NCI-H2081 (cell line): ENCODE data around the gene TDRD7.

Source experiments
- DNase-seq, 2 experiments: peaks; one replicate each; lab custom pipeline; 2025; lab: John Stamatoyannopoulos, UW

The TDRD7 gene

DNA sequence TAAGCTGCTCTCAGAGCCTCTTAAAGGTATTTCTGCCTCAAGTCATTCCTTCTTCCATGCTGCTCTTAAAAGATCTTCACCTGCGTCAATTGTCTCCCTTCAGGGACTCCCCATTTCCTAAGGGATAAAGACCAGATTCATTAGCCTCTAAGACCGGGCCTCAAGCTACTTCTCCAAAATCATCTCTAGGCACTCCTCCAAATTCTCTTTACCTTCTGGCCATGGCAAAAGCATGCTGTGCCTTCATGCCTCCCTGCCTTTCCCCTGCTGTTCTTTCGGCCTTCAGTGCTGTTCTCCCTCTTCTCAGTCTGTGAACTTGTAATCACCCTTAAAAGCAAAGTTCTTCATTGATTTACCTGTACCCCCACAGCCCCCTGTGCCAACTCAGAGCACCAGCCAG is 93.9 kb downstream of the TDRD7 start:
- no peak for DNase-seq

DNA sequence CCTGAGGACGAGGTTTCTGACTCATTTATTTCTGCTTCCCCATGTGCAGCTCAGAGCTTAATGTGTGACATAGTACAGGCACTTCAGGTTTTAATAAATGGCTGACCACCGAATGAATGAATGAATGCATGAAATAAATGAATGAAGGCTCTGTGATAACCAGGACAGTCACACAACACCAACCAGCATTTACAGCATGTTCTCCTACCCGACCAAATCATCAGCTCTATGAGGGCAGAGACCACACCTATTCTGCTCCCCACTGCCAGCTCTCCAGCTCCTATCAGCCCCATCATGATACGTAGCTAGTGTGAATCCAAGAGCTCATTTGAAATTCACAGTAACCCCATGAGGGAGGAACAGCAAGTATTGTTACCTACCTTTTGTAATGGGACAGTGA is 94.4 kb downstream of the TDRD7 start:
- DNase-seq = no peak

DNA sequence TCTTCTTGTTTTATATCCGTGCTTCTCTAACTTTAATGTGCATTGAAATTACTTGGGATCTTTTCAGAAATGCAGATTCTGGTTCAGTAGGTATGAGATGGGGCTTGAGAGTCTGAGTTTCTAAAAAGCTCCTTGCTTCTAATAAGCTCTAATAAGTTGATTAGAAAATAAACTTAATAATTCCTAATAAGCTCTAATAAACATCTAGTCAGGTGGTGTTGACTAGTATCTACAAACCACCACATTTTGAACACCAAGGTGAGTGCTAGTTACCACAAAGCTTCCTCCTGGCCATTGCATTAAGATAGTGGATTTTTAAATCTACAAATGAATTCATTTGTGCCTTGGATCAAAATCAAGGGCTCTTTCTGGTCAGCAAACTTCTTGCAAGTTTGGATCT is 94.9 kb downstream of the TDRD7 start:
- no peak for DNase-seq

- DNase-seq = no peak
Measured at GRCh38 chr9:97507428-97507984, 95.6 kb downstream of the TDRD7 start.

GRCh38 chr9:97508852-97509251 is 97.0 kb downstream of the TDRD7 start:
- DNase-seq = no peak

- DNase-seq = no peak
Measured at GRCh38 chr9:97510797-97511654, 99.1 kb downstream of the TDRD7 start.

DNA sequence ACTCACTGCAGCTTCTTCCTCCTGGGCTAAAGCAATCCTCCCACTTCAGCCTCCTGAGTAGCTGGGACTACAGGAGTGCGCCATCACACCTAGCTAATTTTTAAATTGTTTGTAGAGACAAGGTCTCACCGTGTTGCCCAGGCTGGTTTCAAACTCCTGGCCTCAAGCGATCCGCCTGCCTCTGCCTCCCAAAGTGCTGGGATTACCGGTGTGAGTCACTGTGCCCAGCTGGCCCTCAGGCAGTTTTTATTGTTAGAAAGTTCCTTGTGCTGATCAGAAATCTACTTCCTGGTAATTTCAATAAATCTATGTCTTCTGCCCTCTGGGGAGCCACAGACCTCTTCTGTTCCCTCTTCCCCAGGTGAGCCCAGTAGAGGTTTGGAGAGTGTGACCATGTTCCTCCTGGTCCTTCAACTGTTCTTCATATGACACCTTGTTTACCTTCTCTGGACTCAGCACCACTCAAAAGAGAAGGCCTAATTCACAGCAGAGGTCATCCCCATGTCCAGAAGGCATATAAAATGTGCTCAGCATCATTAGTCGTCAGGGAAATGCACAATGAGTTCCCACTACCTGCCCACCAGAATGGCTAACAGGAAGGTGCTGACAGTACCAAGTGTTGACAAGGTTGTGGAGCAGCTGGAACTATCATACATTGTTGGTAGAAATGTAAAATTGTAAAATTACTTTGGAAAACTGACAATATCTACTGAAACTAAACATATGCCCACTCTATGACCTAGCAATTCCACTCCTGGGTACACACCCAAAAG is 99.9 kb downstream of the TDRD7 start:
- no peak for DNase-seq

- no peak for DNase-seq
Measured at GRCh38 chr9:97512966-97513560, 101.2 kb downstream of the TDRD7 start.

DNA sequence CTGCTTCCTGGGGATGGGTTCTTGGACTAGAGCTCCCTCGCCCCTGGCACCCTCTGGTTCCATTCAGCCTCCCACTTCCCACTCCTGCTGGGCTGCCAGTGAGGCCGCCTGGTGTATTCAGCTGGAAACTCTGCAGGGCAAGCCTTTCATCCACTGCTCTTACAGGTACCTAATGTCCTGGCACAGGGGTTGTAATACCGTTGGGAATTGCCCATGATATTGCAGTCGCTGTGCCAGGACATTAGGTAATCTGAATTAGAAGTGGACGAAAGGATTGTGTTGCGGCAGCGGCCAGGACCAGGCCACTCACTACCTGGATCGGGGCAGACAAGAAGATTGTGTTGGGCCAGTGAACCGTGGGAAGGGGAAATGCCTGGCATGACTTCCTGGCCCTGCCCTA is 102.6 kb downstream of the TDRD7 start:
- DNase-seq = no peak

DNA sequence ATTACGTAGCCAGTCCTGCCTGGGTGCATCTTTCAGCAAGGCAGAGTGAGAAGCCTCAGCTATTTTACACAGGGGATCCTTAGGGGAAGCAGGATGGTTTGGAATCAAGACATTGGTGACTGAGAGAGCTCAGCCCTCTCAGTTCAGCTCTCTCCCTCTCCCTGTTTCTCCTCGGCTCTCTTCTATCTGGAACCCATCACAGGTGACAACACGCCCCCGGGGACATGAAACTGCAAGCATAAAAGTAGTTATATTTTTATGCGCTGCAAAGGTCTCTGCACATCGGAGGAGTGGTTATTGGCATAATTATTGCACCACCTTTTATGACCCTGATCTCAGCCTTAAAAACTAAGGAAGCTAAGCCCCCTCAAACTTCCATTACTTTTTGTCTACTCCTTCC is 103.8 kb downstream of the TDRD7 start:
- no peak for DNase-seq

- DNase-seq = no peak
Measured at GRCh38 chr9:97516111-97516510, 104.2 kb downstream of the TDRD7 start.

DNA sequence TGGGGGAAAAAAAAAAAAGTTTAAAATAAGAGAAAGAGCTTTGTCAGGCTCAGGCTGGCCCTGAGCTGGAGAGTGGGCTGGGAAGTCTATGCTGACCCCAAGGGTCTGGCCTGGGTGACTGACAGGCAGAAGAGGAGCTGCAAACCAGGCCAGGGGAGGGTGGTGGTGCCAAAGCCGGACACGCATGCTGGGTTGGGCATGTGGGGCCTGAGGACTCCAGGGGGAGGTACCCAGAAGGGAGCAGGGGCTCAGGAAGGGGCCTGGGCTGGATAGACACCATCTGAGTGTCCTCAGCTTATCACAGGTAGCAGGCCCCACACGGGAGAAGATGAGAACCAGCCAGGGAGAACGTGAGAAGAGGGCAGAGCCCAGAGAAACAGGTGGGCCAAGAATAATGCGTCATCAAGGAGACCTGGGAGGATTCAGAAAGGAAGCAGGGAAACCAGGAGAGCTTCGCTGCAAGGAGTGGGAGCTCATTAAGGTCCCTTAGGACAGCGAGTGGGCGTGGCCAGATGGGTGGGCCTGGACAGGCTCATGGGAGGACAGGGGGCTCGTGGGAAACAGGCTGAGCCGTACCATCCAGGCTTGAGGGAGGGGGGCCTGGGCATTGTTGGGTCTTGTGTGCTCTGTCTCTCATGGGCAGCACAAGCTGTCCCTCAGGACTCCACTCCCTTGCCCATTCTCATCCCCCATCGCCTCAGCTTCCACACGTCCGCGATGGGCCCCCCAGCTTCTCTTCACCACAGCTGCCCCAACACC is 105.6 kb downstream of the TDRD7 start:
- no peak for DNase-seq

GRCh38 chr9:97518166-97518908 is 106.4 kb downstream of the TDRD7 start:
- no peak for DNase-seq

DNA sequence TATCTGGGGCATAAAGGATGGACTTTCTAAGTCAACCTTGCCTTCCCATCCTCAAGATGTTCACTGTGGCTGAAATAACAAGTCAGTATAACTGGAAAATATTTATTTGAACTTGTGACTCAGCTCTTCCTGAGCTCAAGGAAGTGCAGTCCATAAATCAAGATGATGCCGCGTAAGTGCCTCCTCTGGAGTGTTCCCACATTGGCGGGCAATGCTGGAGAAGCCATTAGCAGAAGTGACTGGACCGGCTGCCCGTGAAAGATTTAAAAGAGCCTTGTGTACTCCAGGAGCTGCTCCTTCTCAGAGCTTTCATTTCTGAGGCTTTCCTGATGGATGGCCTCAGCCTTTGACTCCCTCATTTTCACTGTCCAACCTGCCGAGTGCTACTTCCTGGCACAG is 107.0 kb downstream of the TDRD7 start:
- DNase-seq = no peak

DNA sequence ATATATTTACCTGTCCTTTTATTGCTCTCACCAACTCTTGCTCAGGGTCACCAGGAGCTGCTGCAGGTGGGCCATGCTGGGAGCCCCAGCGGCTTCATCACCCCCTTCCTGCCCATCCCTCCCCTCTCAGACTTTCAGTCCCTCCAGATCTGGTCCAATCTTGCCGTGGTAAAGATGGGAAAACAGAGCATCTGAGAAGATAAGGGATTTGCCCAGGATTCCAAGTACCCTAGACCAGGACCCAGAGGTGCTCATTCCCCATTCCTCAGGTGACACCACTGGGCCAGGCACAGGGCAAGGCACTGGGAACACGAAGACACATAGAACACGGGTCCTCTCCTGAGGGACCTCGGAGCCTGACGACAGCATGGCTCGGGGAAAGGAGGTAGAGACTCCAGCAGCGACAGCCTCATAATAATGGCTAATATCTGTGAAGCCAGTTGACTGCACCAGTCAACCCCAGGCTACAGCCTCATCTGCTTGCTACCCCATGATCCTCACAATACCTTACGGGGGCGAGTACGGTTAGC is 107.6 kb downstream of the TDRD7 start:
- DNase-seq = no peak

GRCh38 chr9:97521576-97522333 is 109.9 kb downstream of the TDRD7 start:
- no peak for DNase-seq

GRCh38 chr9:97524424-97524823 is 112.5 kb downstream of the TDRD7 start:
- no peak for DNase-seq

- no peak for DNase-seq
Measured at GRCh38 chr9:97525451-97525850, 113.6 kb downstream of the TDRD7 start.

- DNase-seq = no peak
Measured at GRCh38 chr9:97526895-97527575, 115.1 kb downstream of the TDRD7 start.
